Thyroid gland (tissue), 4 donors: ENCODE results near the gene KIAA2012. TPM values are rescaled to one million over a fixed set of nuclear protein-coding genes. Genes with fewer than 3 reads are reported as not detected.

Experiments
- DNase-seq, 2 donors: peaks; one replicate each; pipeline ENCODE4 v3.0.0-alpha.2; 2019
- H3K27ac ChIP-seq, 3 donors: fragments of 200-600 bp; sonication (generic); 1 replicate in 2 of 3; 2 replicates in 1 of 3; pipeline ENCODE4 v1.5.1; 2016 to 2019; ENCODE audit warnings: mild to moderate bottlenecking in 1 of 3, moderate library complexity in 1 of 3
- H3K27me3 ChIP-seq: fragments of 200-600 bp; sonication (generic); one replicate; pipeline ENCODE4 v1.5.1; 2019
- H3K36me3 ChIP-seq, 2 donors: fragments of 200-600 bp; sonication (generic); one replicate each; pipeline ENCODE4 v1.5.1; 2016 to 2019
- H3K4me1 ChIP-seq, 2 donors: fragments of 200-600 bp; sonication (generic); one replicate each; pipeline ENCODE4 v1.5.1; 2017 to 2019
- H3K4me3 ChIP-seq, 3 donors: fragments of 200-600 bp; sonication (generic); replicated peaks in 1 of 3; 1 replicate in 2 of 3; 2 replicates in 1 of 3; pipeline ENCODE4 v1.5.1; 2016; ENCODE audit warnings: mild to moderate bottlenecking in 1 of 3
- H3K9me3 ChIP-seq: fragments of 200-600 bp; sonication (generic); one replicate; pipeline ENCODE4 v1.5.1; 2017
- POLR2A ChIP-seq, 2 donors: fragments of 450-650 bp; IDR thresholded peaks; one replicate each; pipeline ENCODE4 v1.6.1; 2017; ENCODE audit warnings: antibody characterized with exemption in 2 of 2, mild to moderate bottlenecking in 2 of 2, moderate library complexity in 1 of 2
- WGBS, 2 donors: methylation state at CpG; one replicate each; pipeline ENCODE4 v1.1.5; 2017; 5-methylcytosine and 5-hydroxymethylcytosine counted together
- intact Hi-C: fragments of 100-400 bp; cut with DNase I; formaldehyde crosslinking; loops from one replicate; pipeline ENCODE4 v1.15.1; 2023
- total RNA-seq, 4 donors: library from RNA; depleted of rRNA; stranded (reverse); fragments of >200 nt; gene quantifications; one replicate each; pipeline ENCODE4 v1.2.3, GENCODE V29; 2016
- TF ChIP-seq, protein P1 (sequence below), 6 experiments: fragments of 200-600 bp in 3 of 6; fragments of 450-650 bp in 3 of 6; sonication (generic) in 3 of 6; IDR thresholded peaks; one replicate each; pipeline ENCODE4 v1.5.1; 2016 to 2019; ENCODE audit warnings: antibody characterized with exemption in 6 of 6, mild to moderate bottlenecking in 2 of 6, inconsistent platforms in 1 of 6, moderate library complexity in 1 of 6

KIAA2012 gene
- total RNA-seq, 4 donors from 2014 or later = not detected

DNA sequence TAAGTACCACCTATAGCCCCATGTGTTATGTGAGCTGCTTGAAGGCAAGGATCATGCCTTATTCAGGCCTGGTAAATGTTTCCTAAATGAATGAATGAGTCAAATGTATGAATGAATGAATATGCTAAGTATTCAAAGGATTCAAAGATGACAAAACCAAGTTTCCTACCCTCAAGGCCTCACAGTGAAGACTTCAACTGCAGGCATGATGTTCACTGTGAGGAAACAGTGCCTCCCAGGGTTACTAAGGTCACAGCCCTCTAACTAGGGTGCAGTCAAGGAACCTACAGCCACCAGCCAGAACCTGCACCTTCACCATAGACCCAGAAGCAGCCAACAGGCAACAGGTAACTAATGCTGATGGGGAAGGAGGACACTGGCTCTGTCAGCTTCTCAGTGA lies 96.1 kb downstream of the KIAA2012 start:
- Histone ChIP-seq H3K4me3 (no peak overlapping the region), H3K9me3 (no peaks in the 10 kb centered on the region)
- intact Hi-C loops = no loop called here

DNA sequence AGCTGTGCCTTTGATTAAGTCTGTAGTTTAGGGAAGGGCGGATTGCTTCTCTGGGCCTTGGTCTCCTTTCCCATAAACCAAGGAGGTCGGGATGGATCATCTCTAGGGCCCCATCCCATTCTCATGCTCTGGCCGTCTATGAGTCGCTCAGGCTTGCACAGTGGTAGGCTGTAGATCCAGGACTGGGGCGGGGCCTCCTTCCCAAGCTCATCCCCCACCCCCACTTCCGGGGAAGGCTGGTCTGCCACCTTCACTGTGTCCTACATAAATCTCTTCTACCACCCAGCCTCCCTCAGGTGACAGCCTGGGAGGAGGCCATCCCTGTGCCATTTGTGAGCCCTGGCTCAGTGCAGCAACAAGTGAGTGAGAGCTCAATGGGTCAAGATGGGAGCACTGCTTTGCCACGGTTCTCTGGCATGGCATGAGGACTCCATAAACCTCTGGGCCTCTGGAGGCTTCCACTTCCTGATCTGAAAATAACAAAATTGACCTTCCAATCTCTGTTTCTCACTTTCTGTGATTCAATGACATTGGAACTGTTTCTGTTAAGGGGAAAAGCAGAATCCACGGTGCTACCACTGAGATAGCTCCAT lies 96.9 kb downstream of the KIAA2012 start:
- no peak for DNase-seq
- WGBS, 2 donors = 89 to 93% methylated on average over 8 of the region's 8 CpGs
- Histone ChIP-seq H3K27me3 (peaks cover 5% of the 10 kb centered on the region), H3K27ac (no peak overlapping the region), H3K4me1 (peaks cover 0 to 3% of the 10 kb centered on the region in 2 donors), H3K36me3 (no peaks in the 10 kb centered on the region), H3K9me3 (no peaks in the 10 kb centered on the region), H3K4me3 (no peak overlapping the region)
- TF ChIP-seq POLR2A (IDR thresholded peaks at IDR 0.05) = no peak
- TF ChIP-seq, protein P1, sequence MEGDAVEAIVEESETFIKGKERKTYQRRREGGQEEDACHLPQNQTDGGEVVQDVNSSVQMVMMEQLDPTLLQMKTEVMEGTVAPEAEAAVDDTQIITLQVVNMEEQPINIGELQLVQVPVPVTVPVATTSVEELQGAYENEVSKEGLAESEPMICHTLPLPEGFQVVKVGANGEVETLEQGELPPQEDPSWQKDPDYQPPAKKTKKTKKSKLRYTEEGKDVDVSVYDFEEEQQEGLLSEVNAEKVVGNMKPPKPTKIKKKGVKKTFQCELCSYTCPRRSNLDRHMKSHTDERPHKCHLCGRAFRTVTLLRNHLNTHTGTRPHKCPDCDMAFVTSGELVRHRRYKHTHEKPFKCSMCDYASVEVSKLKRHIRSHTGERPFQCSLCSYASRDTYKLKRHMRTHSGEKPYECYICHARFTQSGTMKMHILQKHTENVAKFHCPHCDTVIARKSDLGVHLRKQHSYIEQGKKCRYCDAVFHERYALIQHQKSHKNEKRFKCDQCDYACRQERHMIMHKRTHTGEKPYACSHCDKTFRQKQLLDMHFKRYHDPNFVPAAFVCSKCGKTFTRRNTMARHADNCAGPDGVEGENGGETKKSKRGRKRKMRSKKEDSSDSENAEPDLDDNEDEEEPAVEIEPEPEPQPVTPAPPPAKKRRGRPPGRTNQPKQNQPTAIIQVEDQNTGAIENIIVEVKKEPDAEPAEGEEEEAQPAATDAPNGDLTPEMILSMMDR (IDR thresholded peaks at IDR 0.05) = no peak
- intact Hi-C loops = no loop called here

More for the DNA sequence above, 96.1 kb downstream of the KIAA2012 start:
- no peak for TF ChIP-seq POLR2A (IDR thresholded peaks at IDR 0.05)
- TF ChIP-seq, protein P1 (IDR thresholded peaks at IDR 0.05) = no peak
- no peak for DNase-seq
- peaks cover 0 to 3% of the 10 kb centered on the region in 2 donors for H3K4me1 ChIP-seq
- H3K36me3 ChIP-seq = no peaks in the 10 kb centered on the region
- no peak overlapping the region for H3K27ac ChIP-seq
- H3K27me3 ChIP-seq = peaks cover 5% of the 10 kb centered on the region

DNA sequence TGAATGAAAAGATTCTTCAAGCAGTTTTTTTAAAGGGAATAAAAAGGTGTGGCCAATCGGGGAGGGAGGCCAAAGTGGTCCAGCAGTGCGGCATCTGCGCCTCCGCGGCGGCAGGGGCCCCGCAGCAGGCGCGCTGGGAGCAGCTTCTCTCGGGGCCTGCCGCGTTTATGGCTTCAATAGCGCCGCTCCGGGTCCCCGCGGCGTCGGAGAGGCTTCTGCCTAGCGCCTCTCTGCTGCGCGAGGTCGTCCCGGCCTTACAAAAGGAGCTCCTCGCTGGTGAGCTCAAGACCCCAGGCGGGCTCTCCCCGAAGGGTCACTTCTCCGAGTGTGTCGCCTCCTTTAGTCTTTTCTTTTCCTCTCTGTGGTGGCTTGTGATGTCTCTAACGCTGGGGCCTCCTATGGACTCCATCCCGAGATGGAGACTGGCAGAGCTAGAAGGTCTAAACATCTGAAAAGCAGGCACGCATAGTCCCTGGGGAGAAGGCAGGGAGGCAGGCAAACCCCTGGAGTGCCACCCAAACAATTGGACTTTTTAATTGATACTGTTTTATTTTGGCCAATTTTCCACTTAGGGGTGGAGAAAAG lies 98.3 kb downstream of the KIAA2012 start:
- peak in 1 of 2 donors; percentile 5 for DNase-seq
- Histone ChIP-seq H3K4me1 (peaks cover 0 to 3% of the 10 kb centered on the region in 2 donors), H3K27me3 (peaks cover 5% of the 10 kb centered on the region), H3K4me3 (no peak overlapping the region), H3K27ac (no peak overlapping the region), H3K36me3 (no peaks in the 10 kb centered on the region), H3K9me3 (no peaks in the 10 kb centered on the region)
- no peak for TF ChIP-seq POLR2A (IDR thresholded peaks at IDR 0.05)
- TF ChIP-seq, protein P1 (IDR thresholded peaks at IDR 0.05) = no peak
- intact Hi-C loops = no loop called here
- WGBS, 2 donors = 14 to 17% methylated on average over 23 to 30 of the region's 32 CpGs

DNA sequence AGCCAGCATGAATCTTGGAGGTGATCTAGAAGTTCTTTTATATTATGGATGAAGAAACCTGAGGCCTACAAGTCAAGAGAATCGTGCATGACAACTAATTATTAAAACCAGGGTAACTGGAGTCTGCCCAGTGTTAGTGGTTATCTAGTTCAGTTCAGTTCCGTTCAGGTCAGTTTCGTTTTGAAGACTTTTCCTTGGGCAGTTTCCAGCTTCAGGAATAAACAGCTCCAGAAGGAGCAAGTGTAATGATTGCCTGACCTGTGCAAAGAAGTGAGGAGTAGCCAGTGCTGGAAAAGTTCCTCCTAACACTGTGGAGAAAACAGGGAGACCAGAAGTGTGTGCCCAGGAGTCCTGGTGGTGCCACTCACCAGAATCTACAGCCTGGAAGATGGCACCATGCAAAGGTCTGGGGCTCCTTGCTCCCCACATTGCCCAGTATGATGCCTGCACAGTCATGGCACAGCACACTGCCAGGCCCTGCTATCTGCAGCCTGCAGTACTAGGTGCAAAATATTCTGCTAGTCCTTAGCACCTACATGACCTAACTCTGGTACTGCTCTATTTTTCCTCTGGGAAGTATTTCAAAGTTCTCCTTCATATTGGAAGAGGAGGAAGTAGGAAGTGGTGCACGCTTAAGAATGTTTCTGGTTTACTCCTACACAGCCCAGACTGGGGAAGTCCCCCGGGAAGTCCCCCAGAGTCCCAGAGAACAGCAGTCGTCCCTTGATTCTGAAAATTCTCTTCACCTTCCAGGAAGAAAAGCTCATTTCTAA lies 99.6 kb downstream of the KIAA2012 start:
- TF ChIP-seq, protein P1 (IDR thresholded peaks at IDR 0.05) = no peak
- no peak for TF ChIP-seq POLR2A (IDR thresholded peaks at IDR 0.05)
- no peak overlapping the region for H3K27ac ChIP-seq
- intact Hi-C loops = no loop called here
- no peaks in the 10 kb centered on the region for H3K36me3 ChIP-seq
- WGBS, 2 donors = 69% methylated on average over 6 of the region's 6 CpGs
- H3K4me3 ChIP-seq = no peak overlapping the region
- DNase-seq = no peak
- peaks cover 0 to 3% of the 10 kb centered on the region in 2 donors for H3K4me1 ChIP-seq
- peaks cover 5% of the 10 kb centered on the region for H3K27me3 ChIP-seq
- H3K9me3 ChIP-seq = no peaks in the 10 kb centered on the region
